Spleen (tissue), 13 donors: ENCODE measurements around the gene MOGAT1. TPM values are rescaled to one million over a fixed set of nuclear protein-coding genes. Genes with fewer than 3 reads are reported as not detected.
A peak's percentile ranks its signal among the peaks of the same experiment; 100 is the strongest.

Experiments
- DNase-seq: peaks from one replicate; pipeline ENCODE4 v3.0.0-alpha.2; 2020
- H3K27ac ChIP-seq, 8 donors: fragments of 200-600 bp; sonication (generic) in 7 of 8; 1 replicate in 4 of 8; 2 replicates in 4 of 8; pipeline versions ENCODE4 v1.5.0 to v1.8.0; 2016 to 2021; ENCODE audit warnings: inconsistent platforms in 4 of 8, mild to moderate bottlenecking in 4 of 8, moderate library complexity in 1 of 8
- H3K27me3 ChIP-seq, 7 donors: fragments of 200-600 bp; sonication (generic) in 6 of 7; replicated peaks in 1 of 7; 1 replicate in 4 of 7; 2 replicates in 3 of 7; pipeline versions ENCODE4 v1.5.0 to v1.8.0; 2016 to 2021; ENCODE audit warnings: inconsistent platforms in 3 of 7, mild to moderate bottlenecking in 1 of 7
- H3K36me3 ChIP-seq, 6 donors: fragments of 200-600 bp; sonication (generic) in 5 of 6; 1 replicate in 4 of 6; 2 replicates in 2 of 6; pipeline versions ENCODE4 v1.5.0 to v1.8.0; 2016 to 2021; ENCODE audit warnings: inconsistent platforms in 2 of 6
- H3K4me1 ChIP-seq, 6 donors: fragments of 200-600 bp; sonication (generic) in 5 of 6; 1 replicate in 3 of 6; 2 replicates in 3 of 6; pipeline versions ENCODE4 v1.5.0 to v1.8.0; 2016 to 2021; ENCODE audit warnings: inconsistent platforms in 3 of 6
- H3K4me3 ChIP-seq, 8 donors: fragments of 200-600 bp; sonication (generic) in 7 of 8; 1 replicate in 4 of 8; 2 replicates in 4 of 8; pipeline versions ENCODE4 v1.5.0 to v1.8.0; 2016 to 2021; ENCODE audit warnings: inconsistent platforms in 4 of 8, mild to moderate bottlenecking in 4 of 8, moderate library complexity in 2 of 8
- H3K9me3 ChIP-seq, 8 donors: fragments of 200-600 bp; sonication (generic) in 7 of 8; 1 replicate in 4 of 8; 2 replicates in 4 of 8; pipeline versions ENCODE4 v1.5.0 to v1.8.0; 2016 to 2021; ENCODE audit warnings: inconsistent platforms in 4 of 8
- POLR2A ChIP-seq, 3 donors: fragments of 450-650 bp; IDR thresholded peaks; one replicate each; pipeline ENCODE4 v1.5.1; 2017; ENCODE audit warnings: antibody characterized with exemption in 3 of 3, mild to moderate bottlenecking in 1 of 3
- POLR2AphosphoS5 ChIP-seq, 3 donors: sonication (generic); formaldehyde crosslinking; IDR thresholded peaks; one replicate each; pipeline ENCODE4 v1.5.1; 2017; ENCODE audit warnings: antibody characterized with exemption in 3 of 3
- WGBS, 5 donors: extraction: QIAGEN DNeasy Blood & Tissue Kit in 3 of 5; methylation state at CpG; one replicate each; pipeline versions ENCODE4 v1.1.5 to v1.1.7; 2013 to 2018; 5-methylcytosine and 5-hydroxymethylcytosine counted together
- intact Hi-C: fragments of 100-400 bp; cut with DNase I; formaldehyde crosslinking; loops from one replicate; pipeline ENCODE4 v1.15.0; 2023; ENCODE audit warnings: low total_unique reads
- long read RNA-seq, 2 donors: transcript quantifications; one replicate each; lab custom pipeline, GENCODE V29; 2026
- polyA plus RNA-seq, 3 donors: library from polyadenylated mRNA; stranded (reverse); fragments of 200-250 nt; gene quantifications; one replicate each; pipeline ENCODE4 v1.2.1, GENCODE V29; 2013
- total RNA-seq, 7 donors: library from RNA; depleted of rRNA in 3 of 7; stranded (reverse); fragments of >200 nt in 3 of 7; fragmentation: NEBNext Ultra II Directional in 4 of 7; extraction: Animal tissue kit (Norgen Biotek cat#: 25700) in 4 of 7; gene quantifications; one replicate each; pipeline versions ENCODE4 v1.1.0 to v1.2.1, GENCODE V29; 2016 to 2021
- TF ChIP-seq, protein P1 (sequence below), 11 experiments: fragments of 200-600 bp in 7 of 11; fragments of 450-650 bp in 4 of 11; sonication (generic) in 4 of 11; IDR thresholded peaks in 8 of 11; conservative IDR thresholded peaks in 3 of 11; 1 replicate in 7 of 11; 2 replicates in 4 of 11; pipeline versions ENCODE4 v1.4.0 to v1.8.0; 2016 to 2021; ENCODE audit warnings: antibody characterized with exemption in 11 of 11, inconsistent platforms in 4 of 11, mild to moderate bottlenecking in 1 of 11
- donor health status: healthy with polysubstance abuse.
- donor health status: DM: no; HTN: no; CAD: no; lungs with moderate emphysema.
- donor health status: DM: no; HTN: no; CAD: no.
- donor health status: Bipolar disorder and iron deficiency.
- donor health status: healthy.
- donor health status: DM: no; HTN: no; CAD: no.
- donor health status: DM: yes; HTN: yes; CAD: no.

Gene MOGAT1, protein sequence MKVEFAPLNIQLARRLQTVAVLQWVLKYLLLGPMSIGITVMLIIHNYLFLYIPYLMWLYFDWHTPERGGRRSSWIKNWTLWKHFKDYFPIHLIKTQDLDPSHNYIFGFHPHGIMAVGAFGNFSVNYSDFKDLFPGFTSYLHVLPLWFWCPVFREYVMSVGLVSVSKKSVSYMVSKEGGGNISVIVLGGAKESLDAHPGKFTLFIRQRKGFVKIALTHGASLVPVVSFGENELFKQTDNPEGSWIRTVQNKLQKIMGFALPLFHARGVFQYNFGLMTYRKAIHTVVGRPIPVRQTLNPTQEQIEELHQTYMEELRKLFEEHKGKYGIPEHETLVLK
- not detected for total RNA-seq
- under 1 TPM in 1 of 3 donors, not detected in 2; 0.06 TPM for polyA plus RNA-seq
- long read RNA-seq, donor 1: 0 reads
- long read RNA-seq, donor 2: 0 reads

DNA sequence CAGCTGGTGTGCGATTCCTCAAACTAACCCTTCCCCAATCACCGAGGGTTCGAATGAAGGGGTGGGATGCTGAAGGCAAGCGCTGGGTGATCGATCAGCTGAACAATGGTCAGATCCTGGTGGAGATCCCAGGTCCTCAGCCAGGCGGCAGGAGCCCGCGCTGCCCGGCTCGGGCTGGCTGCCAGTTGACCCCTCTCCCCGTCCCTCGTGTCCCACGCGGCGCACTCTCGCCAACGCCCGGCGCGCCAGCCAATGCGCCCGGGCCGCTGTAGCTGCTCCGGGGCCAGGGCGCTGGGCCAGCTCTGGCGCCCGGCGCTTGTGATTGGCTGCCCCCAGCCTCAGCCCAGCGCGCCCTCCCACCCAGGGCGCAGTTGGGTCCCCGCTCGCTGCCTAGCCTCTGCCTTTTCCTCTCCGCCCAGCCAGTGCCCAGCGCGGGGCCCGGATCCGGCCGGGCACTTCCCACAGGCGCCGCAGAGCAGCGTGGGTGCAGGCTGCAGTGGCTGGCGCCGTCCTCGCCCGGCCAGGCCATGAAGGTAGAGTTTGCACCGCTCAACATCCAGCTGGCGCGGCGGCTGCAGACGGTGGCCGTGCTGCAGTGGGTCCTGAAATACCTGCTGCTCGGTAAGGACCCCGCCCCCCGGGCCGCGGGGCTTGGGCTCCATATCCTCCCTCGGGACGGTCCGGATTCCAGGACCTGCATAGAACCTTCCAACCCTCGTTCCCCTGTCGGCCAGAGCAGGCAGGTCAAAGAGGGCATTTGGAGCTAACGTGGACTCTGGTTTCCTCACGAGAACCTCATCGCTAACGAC, at the start of gene MOGAT1:
Gene MOGAT1 (plus strand): TSS at position 400 of the 809 bp plus-strand sequence. CDS start 128 bp downstream, at position 528.
- peak within 1 kb of the TSS in 1 of 8 donors; percentile 38 for H3K27ac ChIP-seq
- H3K27me3 ChIP-seq: peaks cover 6 to 60% (median 15%) of the 10 kb centered on the region in 7 donors

GRCh38 chr2:222621893-222622292, 49.6 kb upstream of the MOGAT1 start:
- intact Hi-C loops: no loop called here
- TF ChIP-seq POLR2A (IDR thresholded peaks at IDR 0.05) (no peak), POLR2AphosphoS5 (IDR thresholded peaks at IDR 0.05) (no peak)
- TF ChIP-seq, protein P1, sequence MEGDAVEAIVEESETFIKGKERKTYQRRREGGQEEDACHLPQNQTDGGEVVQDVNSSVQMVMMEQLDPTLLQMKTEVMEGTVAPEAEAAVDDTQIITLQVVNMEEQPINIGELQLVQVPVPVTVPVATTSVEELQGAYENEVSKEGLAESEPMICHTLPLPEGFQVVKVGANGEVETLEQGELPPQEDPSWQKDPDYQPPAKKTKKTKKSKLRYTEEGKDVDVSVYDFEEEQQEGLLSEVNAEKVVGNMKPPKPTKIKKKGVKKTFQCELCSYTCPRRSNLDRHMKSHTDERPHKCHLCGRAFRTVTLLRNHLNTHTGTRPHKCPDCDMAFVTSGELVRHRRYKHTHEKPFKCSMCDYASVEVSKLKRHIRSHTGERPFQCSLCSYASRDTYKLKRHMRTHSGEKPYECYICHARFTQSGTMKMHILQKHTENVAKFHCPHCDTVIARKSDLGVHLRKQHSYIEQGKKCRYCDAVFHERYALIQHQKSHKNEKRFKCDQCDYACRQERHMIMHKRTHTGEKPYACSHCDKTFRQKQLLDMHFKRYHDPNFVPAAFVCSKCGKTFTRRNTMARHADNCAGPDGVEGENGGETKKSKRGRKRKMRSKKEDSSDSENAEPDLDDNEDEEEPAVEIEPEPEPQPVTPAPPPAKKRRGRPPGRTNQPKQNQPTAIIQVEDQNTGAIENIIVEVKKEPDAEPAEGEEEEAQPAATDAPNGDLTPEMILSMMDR (IDR thresholded peaks at IDR 0.05 in 8 of 11, conservative IDR thresholded peaks at IDR 0.05 in 3 of 11): no peak
- Histone ChIP-seq H3K4me3 (no peak overlapping the region), H3K27ac (peak overlapping the region in 4 of 8 donors; percentile 1 to 63 (median 54)), H3K36me3 (peaks cover 0 to 98% (median 60%) of the 10 kb centered on the region in 6 donors), H3K9me3 (no peaks in the 10 kb centered on the region), H3K4me1 (no peaks in the 10 kb centered on the region), H3K27me3 (no peaks in the 10 kb centered on the region)
- DNase-seq: no peak
- 94 to 100% (median 95%) methylated on average over 4 of the region's 4 CpGs for WGBS, 5 donors

More for the DNA sequence above, at the start of gene MOGAT1:
- peak; percentile 87 for DNase-seq
- intact Hi-C loops: no loop called here
- Histone ChIP-seq H3K9me3 (no peaks in the 10 kb centered on the region), H3K4me3 (peak within 1 kb of the TSS; percentile 18 to 67 (median 36)), H3K4me1 (peaks cover 0 to 24% (median 14%) of the 10 kb centered on the region in 6 donors), H3K36me3 (no peaks in the 10 kb centered on the region)
- TF ChIP-seq POLR2AphosphoS5 (IDR thresholded peaks at IDR 0.05) (peak in 1 of 3 donors; percentile 49), POLR2A (IDR thresholded peaks at IDR 0.05) (no peak)
- WGBS, 5 donors: 3 to 8% (median 5%) methylated on average over 29 to 66 of the region's 66 CpGs

GRCh38 chr2:222622910-222623309, 48.5 kb upstream of the MOGAT1 start:
- H3K4me3 ChIP-seq: no peak overlapping the region
- TF ChIP-seq, protein P1 (IDR thresholded peaks at IDR 0.05 in 8 of 11, conservative IDR thresholded peaks at IDR 0.05 in 3 of 11): no peak
- TF ChIP-seq POLR2AphosphoS5 (IDR thresholded peaks at IDR 0.05) (no peak), POLR2A (IDR thresholded peaks at IDR 0.05) (no peak)
- 74 to 89% (median 84%) methylated on average over 2 of the region's 2 CpGs for WGBS, 5 donors
- no peak for DNase-seq
- H3K27me3 ChIP-seq: no peaks in the 10 kb centered on the region
- H3K36me3 ChIP-seq: peaks cover 0 to 100% (median 66%) of the 10 kb centered on the region in 6 donors
- H3K9me3 ChIP-seq: no peaks in the 10 kb centered on the region
- intact Hi-C loops: no loop called here
- H3K4me1 ChIP-seq: no peaks in the 10 kb centered on the region
- peak overlapping the region in 4 of 8 donors; percentile 1 to 63 (median 54) for H3K27ac ChIP-seq

DNA sequence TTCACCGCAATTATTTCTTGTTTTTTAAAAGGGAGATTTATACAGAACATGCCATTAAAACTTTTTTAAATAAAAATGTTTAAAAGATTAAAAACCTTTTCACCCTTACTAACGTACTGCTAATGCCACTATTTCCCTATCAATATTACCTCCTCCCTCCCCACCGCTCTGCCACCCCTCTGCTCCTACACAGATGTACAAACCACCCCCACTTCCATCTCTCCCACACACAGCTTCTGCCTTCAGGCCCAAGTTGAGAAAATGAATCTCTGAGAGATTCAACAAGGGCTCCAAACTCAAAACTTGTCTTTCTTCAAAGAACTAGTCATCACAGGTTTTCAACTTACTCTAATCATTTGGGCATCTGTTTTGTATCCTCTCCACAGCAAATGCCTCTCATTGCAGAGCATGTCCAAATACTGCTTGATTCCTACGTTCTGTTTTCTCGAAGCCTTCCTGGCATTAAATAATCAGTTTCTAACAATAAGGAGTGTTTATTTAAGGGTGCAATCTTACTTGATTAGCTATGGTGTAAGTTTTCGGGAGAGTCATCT, 47.6 kb upstream of the MOGAT1 start:
- 90 to 97% (median 95%) methylated on average over 6 of the region's 6 CpGs for WGBS, 5 donors
- intact Hi-C loops: no loop called here

More for the DNA sequence above, 47.6 kb upstream of the MOGAT1 start:
- peaks cover 0 to 100% (median 74%) of the 10 kb centered on the region in 6 donors for H3K36me3 ChIP-seq
- no peak for DNase-seq
- TF ChIP-seq POLR2A (IDR thresholded peaks at IDR 0.05) (no peak), POLR2AphosphoS5 (IDR thresholded peaks at IDR 0.05) (no peak)
- TF ChIP-seq, protein P1 (IDR thresholded peaks at IDR 0.05 in 8 of 11, conservative IDR thresholded peaks at IDR 0.05 in 3 of 11): no peak
- H3K4me3 ChIP-seq: no peak overlapping the region
- no peaks in the 10 kb centered on the region for H3K9me3 ChIP-seq
- H3K27me3 ChIP-seq: no peaks in the 10 kb centered on the region
- H3K4me1 ChIP-seq: no peaks in the 10 kb centered on the region
- peak overlapping the region in 1 of 8 donors; percentile 61 for H3K27ac ChIP-seq
